HG03520 (cell line): Measurements from ENCODE around the gene APP.

Experiments
- ATAC-seq: cut with Tn5 transposase; IDR thresholded peaks from one replicate; pipeline ENCODE4 v1.9.1; 2021; ENCODE audit warnings: mild to moderate bottlenecking, moderate library complexity; ENCODE audit not compliant: unreplicated experiment

APP gene

DNA sequence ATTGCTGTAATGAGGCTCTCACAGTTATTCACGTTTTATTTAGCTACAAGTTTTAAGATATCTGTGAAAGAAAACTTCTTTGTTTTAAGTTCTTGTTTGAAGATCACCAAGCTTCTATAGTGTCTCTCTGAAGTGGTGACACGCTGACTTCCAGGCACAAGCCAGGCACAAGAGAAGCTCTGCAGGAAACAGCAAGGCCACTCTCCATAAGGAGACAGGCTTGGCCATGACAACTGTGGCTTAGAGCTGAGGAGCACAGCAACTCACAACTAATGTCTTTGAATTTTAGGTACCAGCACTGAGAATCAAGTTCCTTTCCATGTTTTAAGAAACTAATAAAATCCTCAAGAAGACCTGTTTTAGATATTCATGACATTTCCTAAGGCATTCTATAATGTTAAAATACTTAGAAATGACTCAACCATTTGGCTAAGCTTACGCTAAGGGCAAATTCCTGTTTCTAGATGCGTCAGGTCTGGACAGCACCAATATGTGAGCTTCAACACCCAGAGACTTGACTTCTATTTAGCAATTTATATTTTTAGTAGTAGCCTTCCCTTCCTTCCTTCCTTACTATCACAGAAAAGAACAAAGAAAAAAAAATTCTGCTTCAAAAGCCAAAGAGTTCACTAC lies 40.2 kb downstream of the APP start:
- no peak for ATAC-seq

DNA sequence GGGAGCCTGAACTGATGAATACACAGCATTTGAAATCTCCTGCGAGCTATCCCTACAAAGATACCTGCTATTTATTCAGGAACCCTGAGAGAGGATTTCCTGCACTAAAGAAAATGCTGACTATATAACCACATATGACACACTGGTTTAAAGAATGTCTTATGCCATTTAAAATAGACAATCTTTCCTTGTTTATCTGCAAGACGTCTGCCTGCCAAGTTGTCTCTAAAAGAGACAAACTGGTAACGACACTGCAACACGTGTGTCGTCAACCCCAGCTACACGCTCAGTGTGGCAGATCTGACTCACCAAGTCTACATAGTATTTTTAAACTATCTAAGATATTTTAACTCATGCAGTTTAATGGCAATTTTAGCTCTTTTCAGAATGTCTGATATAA lies 42.7 kb downstream of the APP start:
- no peak for ATAC-seq

DNA sequence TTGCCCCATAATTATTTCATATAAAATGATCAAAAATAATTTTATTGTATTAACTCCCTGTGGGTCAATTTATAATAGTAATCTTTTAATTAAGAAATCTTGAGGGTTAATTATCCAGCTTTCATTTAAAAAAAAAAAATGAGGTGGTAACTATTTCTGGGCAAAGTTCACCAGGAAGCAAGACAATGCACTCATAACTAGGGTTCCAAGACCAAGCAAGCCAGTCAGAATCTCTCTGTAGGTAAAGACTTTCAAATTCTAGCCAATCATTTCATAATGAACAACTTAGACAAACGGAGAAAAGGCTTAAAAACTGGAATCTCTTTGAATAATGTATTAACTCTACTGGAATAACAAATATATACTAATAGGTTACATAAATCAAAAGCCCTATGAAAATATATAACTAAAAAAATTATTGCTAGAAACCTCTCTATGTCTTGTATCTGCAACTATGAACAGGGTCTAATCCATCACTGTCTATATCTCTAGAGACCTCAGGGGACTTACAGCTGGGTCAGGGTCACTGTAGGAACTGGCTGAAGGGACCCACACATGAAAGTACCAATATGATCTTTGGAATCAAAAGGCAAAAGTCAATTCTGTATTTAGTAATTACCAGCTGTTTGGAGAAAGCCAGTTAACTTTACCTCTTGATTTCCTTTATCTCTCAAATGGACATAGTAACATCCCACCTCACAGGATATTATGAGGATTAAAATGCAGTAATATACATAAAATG lies 43.3 kb downstream of the APP start:
- no peak for ATAC-seq

DNA sequence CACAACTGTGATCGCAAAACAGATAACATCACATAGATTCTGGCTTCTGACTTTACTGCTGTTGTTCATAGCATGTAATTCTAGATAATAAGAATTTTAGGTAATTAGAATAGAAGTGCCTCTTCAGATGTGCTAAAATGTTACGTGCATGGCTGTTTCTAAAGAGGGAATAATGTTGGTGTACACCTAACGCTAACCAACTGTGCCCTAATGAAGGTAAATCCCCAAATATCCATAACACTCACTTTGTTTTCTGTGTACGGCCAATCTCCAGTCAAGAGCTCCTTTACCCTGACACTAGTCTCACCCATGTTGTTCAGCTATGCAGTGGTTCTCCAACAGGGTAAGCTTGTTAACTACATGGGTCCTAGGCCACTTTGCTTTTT lies 44.4 kb downstream of the APP start:
- no peak for ATAC-seq

DNA sequence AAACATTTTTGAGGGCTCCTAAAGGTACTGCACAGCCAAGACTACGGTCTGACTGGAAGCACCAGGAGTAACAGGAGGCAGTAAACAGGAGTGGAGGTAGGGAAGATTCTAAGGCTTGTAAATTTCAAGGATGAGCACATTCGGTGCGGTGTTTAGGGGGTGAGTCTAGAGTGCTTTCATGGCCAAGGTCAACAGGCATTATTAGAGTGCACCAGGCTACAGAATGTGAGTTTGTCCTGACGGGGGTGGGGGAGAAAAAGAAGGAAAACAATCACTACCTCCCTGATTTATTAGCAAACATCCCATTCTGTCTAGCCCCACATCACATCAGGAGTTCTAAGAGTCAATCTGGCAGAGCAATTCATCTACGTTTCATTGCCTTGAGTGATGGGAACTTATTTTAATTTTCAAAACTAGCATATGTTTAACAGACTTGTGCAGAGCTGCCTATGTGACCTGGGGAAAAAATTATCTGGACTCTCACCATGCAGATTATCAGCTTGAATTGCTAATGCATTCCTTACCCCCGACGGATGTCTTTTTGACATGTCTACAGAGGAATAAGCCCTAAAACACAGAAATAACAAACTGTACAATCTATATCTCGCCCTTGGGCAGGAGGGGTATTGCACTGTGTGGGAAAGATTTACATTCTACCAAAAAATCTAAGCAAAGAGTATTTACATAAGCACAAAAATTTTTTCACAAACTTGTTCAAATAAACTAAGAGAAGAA lies 45.0 kb downstream of the APP start:
- ATAC-seq, result no peak

DNA sequence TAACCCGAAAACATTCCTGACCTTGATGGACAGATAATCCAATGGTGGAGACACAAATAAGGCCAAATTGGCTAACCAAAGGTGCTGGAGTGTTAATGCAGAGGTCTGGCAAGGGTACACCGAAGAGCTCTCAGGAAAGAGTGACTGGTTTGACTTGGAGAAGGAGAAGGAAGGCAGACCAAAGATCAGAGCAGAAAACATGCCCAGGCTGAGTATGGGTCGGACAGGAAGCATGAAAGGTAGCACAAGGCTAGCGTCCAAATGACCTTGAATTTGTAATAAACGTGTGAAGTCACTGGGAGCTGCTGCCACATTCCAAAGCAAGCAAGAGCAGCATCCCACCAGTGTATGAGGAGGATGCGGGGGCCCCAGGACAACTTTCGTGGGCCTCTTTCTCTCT lies 45.7 kb downstream of the APP start:
- no peak for ATAC-seq

DNA sequence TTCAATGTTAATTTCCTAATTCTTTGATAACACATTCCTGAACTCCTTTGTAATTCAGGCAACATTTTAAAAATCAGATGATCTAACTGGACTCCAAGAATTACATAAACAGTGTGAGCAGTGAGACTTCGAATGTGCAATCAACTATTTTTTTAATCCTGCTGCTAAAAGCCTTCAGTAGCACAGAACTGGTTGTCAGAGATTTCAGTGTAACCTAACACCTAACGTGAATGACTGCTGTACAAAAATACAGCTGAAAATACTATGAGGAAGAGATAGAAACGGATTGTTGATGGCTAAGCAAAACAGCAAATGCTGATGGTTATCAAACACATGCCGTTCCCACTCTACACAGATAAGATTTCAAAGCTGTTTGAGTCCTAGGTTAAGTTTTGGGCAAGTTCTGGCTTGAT lies 46.1 kb downstream of the APP start:
- ATAC-seq, result no peak

DNA sequence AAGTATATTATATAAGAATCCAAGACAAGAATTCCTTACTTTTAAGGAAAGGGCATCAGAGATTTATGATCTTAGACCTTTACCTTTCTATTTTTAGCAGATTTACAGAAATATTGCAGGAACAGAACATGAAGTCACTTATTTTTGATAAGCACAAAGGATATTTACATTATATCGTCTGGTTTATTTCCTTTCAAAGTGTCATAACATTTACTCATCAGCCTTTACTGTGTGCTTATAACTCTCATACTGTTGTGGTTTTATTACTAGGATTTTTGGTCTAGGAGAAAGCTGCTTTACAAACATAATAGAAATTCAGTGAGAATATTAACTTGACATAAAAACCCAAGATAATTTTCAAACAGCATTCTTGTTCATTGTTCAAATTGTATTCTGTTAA lies 47.6 kb downstream of the APP start:
- no peak for ATAC-seq

DNA sequence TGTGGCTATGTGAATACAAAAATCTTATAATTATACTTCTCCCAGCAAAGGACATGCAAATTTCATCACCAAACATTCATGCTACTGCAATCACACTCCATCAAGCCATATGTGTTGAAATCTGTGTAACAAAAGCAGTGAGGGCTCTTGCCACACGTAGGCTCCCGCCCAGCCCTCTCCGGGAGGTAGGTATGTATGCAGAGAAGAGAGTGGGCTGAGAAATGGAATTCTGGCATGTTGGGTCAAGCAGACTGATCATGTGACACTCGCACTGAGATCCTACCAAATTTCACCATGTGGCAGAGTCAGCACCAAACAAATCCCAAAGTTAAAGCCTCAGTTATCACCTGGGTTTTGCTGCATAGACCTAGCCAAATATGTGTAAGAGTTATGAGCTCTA lies 49.7 kb downstream of the APP start:
- no peak for ATAC-seq

DNA sequence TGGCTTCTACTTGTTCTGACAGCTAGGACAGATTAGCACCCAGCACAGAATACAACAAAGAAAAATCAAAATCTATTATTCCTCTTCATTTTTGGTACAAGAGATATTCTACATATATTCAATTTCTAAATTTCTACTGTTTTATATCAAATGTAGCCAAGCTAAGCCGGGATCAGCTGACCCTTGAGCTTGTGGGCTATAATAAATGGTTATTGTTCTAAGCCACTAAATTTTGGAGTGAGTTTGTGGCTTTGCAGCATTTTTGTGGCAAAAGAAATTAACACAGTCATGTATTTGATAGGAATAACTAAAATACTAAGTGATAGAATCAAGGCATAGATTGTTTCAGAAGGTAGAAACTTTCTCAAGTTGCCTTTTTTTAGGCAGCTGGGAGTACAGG lies 50.7 kb downstream of the APP start:
- ATAC-seq, result no peak

DNA sequence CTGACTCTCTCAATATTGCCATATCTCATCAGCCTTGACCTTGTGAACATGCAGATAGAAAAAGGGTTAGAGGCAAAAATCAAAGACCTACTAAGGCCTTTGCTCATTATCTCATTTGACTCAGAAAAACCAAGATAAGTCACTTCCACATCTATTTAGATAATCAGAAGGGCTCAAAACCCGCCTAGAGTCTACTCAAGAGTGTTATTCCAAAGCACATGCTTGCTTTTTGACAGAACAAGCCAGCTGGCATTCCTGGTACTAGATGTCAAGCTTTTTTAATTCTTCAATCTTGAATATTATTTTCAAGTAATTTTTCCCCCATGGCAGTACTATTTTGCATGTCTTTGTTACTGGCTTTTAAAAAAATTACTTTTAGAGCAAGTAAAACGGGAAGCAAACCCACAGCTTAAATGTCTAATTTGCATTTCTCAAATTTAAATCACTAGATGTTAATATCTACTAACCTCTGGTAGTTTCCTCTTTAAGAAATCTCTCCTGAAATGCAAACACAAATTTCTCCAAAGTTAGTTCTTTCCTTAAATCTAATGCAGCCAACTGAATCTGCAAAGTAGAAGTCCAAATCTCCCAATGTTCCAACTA lies 51.5 kb downstream of the APP start:
- no peak for ATAC-seq

DNA sequence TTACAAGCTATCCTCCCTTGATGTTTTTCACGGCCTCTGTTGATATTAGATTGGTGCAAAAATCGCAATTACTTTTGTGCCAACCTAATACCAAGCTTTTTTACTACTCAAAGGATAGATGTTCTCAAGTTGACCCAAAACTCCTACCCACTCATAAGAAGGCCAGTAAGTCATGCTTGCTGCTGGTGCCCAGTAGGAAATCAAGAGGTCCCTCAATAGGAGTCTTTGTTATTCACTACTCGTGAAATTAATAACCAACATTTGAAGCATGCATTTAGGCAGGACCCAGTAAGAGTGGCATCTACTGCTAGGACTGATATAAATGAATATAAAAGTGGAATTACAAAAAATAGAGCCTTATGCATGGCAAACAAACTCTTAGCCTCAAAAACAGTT lies 52.6 kb downstream of the APP start:
- ATAC-seq, result no peak

DNA sequence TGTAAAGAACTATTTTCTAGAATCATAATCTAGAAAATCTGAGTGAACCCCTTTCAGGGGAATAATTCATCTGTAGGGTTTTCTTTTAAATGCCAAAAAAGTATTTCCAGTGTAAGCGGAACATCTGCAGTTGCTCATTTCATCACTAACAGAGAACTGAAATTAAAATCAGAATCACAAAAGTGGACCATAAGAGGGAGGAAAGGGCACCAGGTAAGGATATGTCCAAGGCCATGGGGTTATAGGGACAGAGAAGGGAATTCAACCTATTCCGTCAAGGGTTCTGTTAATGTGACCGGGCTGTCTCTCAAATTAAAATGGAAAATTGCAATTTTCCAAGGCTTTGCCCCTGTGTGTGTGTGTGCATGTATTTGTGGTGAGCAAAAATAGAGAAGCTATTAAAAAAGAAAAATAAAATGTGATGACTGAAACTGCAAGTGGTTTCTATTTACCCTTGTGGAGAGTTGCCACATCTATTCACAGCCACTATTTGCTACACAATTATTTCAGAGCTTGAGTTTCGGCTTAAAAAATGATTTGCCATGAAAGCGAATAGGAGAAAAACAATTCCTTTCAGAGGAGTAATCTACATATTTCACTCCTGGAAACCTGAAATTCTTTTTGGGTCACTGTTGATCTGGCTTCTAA lies 53.1 kb downstream of the APP start:
- no peak for ATAC-seq

DNA sequence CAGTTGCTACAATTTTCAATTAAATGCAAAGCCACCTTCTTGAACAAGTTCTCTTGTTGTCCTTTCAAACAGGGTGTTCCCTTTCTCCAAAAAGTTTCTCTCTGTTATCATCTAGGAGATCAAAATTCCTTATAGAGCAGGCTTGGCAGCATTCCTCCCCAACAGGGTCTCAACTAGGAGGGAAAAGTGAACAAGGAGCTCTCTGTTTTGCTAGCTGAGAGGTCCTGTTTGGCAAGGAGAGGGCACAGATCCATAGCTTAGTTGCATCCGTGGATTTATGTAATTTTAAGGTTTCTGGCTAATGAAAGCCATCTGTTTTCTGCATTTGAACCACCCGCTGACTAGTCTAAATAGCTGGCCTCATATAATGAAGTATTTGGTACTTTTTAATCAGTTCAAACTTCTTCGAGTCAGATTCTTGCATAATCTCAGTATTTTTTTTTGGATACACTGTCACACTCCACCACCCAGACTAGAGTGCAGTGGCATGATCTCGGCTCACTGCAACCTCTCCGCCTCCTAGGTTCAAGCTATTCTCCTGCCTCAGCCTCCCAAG lies 54.0 kb downstream of the APP start:
- ATAC-seq, result no peak

DNA sequence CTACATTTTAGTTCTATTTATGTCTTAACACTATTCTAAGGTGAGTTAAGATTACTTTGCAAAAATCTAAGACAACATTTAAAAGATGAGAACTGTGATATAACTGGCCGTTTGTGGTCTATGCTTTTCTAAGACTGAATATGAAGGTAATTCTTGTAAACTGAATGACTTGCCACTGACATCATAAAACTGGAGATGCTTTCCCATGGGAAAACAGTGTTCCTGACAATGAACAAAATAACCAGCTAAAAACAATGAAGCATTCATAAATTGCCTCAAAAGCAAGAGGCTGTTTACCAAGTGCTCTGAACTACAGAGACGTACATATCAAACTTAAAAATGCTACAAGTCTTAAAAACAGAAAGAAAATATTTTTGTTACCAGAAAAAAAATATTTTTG lies 54.7 kb downstream of the APP start:
- ATAC-seq, result no peak

DNA sequence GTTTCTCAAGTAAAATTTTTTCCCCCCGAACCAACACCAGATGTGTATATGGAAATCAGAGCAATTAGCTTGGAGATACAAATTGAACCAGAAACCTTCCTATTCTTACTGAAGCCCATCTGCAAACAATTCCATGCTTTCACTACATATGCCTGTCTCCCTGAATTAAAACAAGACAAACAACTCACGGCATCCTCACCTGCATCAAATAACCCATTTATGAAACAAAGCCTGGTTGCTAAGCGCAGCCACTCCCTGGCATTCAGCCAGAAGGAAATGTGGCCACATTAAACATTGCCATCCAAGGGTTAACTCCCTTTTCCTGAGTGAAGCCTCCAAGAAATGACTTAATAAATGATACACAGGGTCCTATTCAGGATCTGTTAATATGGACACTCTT lies 55.3 kb downstream of the APP start:
- no peak for ATAC-seq

DNA sequence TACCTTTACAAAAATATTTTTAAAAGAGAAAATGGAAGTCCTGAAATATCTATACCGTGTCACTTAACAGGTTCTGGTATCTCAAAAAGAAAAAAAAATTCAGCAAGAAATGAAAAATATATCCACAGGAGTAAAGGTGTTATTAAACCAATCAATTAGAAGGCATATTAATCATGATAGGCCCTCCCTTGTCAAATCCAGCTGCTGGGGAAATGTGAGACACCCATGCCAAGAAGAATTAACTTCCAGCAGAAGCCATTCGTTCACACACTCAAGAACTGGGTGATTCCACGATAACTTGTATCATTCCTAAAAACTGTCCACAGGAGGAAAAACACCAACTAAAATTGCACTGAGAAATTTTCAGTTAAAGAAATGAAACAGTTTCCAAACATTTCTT lies 57.6 kb downstream of the APP start:
- ATAC-seq, result no peak

DNA sequence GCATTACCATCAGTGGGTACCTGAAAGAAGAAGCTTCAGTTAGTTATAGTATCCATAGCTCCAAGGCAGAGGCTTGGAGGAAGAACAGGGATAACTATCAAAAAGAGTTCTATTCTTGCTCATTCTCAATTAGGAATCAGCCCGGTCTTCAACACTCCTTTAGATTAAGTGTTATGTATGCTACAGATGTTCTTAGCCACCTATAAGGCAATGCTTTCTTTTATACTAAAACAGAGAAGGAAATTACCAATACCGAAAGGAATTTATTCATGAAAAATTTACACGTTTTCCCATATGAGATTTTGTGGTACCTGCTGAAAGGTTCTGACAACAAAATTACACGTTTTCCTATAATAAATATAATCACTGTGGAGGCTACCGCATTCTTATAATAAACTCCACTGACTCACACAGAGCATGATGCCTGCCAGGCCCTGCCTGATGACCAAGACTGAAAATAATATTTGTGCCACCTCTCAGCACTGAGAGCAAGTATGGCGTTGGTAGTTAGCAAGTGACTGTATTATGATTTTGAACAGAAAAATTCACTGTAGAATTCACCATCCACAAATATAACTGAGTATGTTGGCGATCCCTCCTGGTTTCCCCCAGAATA lies 58.3 kb downstream of the APP start:
- no peak for ATAC-seq

DNA sequence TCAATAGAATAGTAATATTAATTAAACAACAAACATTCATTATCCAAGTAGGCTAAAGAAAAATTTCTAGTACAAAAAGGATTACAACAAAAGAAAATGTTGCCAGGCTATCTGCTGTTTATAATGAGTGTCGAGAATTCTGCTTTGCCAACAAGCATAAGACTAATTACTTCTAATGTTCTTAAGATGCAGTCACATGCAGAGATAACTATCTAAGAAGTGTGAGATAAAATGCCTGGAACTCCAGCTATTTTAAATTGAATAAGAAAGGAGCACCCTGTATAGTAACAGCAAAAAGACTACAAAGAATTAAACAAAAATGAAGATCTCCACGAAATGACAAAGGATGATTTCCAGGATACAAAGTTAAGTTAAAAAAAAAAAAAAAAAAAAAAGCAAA lies 59.9 kb downstream of the APP start:
- ATAC-seq, result no peak

DNA sequence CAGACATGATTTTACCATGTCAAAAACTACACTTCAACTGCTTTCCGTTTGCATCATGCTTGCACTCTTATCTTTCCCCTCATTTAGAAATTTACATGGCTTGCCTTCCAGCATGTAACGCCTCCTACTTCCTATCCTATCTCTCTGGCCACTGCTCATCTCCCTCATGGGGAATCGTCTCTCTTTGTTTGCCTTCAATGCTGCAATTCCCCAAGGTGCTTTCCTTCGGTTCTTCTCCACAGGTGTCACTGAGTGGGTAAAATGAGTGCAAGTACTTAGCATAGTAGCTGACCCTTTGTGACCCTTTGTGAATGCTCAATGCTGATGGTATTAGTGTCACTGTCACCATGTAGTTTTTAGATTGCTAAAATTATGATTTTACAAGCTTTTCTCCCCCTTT lies 63.1 kb downstream of the APP start:
- ATAC-seq, result no peak

DNA sequence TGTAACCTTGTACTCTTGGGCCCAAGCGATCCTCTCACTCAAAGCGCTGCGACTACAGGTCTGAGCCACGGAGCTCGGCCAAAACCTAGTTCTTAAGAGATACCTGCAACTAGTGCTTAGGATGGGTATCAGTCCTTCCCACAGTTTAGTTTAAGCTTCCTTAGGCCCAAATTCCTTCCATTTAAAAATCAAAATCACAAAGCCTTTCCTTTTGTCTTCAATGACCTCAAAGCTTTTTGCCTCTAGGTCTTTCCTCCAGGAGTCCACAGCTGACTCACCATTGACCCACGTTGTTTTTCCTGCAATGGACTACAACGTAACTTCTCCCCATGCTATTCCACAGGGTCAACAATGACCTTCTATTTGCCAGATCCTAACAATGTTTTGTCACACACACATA lies 64.0 kb downstream of the APP start:
- ATAC-seq, result no peak
